HPDE6-E6E7 (cell line): ENCODE data around the gene POLR2M.

Source experiments
- DNase-seq: peaks from one replicate; pipeline ENCODE4 v3.0.0; 2011; ENCODE audit warnings: missing footprints; ENCODE audit errors: extremely low spot score

POLR2M gene

DNA sequence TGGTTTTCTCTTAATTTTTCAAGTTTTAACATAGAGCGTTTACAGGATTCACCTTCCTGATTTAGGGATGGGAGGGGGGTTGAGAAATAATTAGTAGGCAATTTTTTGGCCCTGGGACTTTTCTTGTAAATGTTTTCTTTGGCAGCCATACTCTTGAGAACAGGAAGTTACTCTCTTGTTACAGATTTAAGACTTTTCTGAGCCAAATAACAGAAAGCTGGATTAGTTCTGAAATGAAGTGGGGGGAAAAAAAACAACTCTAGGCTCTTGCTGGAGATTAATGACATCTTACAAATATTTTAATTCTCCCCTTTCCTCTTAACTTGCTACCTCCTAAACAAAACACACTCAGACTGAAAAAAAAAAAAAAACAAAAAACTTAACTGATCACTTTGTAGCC is 13.8 kb upstream of the POLR2M start:
- no peak for DNase-seq

- no peak for DNase-seq
Measured at GRCh38 chr15:57694279-57694678, 12.2 kb upstream of the POLR2M start.

- DNase-seq: no peak
Measured at GRCh38 chr15:57696146-57696545, 10.4 kb upstream of the POLR2M start.

GRCh38 chr15:57697588-57697987 is 8.9 kb upstream of the POLR2M start:
- no peak for DNase-seq

- DNase-seq: no peak
Measured at GRCh38 chr15:57698243-57698642, 8.3 kb upstream of the POLR2M start.

DNA sequence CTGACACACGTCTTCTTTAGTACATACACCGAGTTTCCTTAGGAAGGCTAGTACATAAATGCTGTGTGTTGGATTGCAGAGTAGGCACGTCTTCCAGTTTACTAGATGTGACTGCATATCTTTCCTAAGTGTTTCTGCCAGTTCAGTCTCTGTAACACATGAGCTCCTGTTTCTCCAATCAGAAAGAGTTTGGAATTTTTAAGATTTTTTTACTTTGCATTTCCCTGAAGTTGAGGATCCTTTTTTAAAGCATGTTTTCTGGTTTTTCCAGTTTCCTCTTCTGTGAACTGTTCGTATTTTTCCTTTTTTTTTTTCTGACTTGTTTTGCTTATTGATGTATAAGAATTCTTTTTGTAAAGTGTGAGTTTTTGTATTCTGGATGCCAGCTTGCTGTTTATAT is 7.5 kb upstream of the POLR2M start:
- no peak for DNase-seq

GRCh38 chr15:57703387-57703786 is 3.1 kb upstream of the POLR2M start:
- DNase-seq: no peak

DNA sequence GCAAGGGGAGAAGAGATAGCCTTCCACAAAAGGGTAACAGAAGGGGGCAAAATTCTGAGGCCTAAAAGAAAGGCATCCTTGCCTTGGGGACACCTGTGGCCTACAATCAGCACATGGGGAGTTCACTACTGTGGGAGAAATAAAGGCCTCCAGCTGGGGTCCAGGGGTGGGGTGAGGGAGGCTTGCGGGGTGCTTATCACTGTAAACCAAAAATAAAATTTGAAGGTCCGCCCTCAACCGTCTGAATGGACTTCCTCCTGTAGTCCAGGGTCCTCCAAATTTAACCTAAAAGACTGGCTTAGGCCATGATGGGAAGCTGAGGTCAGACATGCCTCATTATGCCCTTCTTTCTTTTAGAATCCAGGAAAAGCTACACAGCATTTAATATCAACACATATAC is 2.1 kb upstream of the POLR2M start:
- DNase-seq: no peak

DNA sequence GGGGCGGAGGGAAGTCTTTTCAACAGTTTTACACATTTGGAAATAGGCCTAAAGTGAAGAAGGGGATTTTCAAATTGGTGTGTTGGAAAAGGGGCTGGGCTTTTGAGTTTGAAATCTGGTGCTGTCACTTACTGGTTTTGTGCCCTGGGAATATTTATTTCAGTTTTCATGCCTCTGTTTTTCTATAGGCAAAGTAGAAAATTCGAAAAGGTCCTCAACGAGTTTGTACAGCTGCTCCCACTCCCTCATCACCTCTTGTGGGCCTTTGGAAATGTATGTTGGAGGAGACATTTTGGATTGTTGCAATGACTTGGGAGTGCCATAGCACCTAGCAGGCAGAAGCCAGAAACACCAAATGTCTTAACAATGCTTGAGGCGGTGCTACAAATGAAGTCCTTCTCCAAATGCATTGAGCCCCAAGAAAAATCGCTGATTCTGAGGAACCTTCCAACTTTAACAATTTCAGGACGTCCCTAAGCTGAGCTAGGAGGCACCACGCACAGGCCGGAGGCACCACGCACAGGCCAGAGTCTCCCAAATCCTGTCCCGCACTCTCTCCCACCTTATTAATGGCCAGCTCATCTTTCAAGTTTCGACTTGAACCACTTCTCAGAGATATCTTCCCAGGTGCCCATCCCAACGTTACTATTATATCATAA is 639 bp upstream of the POLR2M start:
- DNase-seq: no peak

- no peak for DNase-seq
Measured at GRCh38 chr15:57708047-57708446, 1.5 kb downstream of the POLR2M start.

GRCh38 chr15:57718309-57718708 is 11.8 kb downstream of the POLR2M start:
- DNase-seq: no peak

DNA sequence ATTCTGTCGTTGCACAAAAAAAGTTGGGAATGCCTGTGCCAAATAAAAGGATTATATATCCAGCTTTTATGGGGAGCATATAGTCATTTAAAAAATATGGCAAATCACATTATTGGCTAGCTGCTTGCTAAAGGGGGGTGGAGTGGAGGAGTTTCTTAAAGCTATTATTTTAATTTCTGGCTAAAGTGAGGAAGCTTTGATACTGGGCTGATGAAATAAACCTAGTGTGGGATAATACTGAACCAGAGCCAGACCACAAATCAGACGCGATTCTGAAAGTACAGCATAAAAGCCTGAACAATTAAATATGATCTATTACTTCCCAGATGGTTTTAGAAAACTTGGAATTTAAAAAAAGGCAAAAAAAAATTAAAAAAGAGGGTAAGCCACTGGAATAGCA is 14.4 kb downstream of the POLR2M start:
- DNase-seq: no peak

- DNase-seq: no peak
Measured at GRCh38 chr15:57726411-57726810, 19.9 kb downstream of the POLR2M start.

DNA sequence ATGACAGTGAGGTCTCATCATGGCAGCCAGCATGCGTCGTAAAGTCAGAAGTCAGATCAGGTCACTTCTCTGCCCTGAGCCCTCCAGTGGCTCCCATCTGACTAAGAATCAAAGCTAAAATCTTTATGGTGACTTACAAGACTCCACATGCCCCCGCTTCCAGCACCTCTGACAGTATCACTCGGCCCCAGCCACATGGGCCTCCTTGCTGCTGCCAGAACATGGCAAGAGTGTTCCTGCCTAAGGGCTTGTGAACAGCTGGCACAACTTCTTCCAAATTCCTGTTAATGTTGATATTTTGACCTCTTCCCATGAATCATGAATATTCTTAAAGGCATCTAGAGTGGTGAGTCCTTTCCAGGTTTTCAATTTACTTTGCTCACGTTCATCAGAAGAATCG is 20.5 kb downstream of the POLR2M start:
- peak; percentile 45 for DNase-seq

DNA sequence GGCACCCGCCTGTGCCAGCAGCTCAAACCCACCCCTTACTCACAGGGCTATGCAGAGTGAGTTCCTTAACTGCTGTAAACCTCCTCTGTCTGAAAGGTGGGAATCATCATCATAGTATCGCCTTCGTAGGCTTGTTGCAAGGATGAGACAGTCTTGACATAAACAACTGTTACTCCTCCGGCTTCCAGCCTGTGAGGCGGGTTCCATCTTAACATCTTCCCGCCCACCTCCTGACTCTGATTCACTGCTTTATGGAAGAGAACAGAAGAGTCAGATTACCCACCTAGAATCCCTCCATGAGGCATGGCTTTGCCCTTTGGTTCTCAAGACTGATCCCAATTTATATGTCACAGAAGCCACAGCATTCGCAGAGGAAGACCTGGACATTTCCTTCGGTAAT is 21.9 kb downstream of the POLR2M start:
- DNase-seq: no peak

- no peak for DNase-seq
Measured at GRCh38 chr15:57730876-57731275, 24.4 kb downstream of the POLR2M start.

- no peak for DNase-seq
Measured at GRCh38 chr15:57731530-57732103, 25.1 kb downstream of the POLR2M start.

DNA sequence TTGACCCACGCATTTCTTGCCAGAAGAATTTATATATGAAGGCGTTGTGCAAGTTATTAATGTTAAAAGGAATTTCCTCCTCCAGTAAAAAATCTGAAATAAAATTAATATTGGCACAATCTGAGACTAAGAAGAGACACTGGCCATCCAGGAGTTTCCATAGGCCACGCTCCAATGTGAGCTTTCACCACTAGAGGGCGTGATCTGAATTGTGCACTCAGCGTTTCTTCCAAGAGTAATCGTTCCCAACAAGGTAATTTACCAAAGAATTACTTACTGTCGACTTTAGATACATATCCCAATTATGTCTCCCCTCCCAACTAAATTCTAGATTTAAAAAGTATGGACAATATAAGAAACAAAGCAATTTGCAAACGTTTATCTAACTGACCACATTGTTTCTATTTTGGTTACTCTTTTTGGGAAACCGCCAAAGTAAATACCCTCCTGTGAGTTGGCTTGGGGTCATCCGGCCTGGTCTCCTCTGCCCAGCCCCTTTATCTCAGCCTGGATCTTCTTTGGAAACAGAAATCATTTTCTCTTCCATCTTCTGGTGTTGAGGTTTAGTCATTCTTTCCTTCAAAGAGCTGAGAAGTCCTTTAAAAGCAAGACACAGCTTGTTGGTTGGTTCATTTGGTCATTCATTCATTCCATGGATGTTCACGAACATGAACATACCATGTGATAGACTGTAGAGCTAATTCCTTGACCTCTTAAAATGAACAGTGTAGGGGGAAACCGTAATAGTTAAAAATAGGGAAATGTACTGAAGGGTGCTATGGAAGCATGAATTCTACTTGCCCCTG is 26.2 kb downstream of the POLR2M start:
- peak; percentile 21 for DNase-seq

DNA sequence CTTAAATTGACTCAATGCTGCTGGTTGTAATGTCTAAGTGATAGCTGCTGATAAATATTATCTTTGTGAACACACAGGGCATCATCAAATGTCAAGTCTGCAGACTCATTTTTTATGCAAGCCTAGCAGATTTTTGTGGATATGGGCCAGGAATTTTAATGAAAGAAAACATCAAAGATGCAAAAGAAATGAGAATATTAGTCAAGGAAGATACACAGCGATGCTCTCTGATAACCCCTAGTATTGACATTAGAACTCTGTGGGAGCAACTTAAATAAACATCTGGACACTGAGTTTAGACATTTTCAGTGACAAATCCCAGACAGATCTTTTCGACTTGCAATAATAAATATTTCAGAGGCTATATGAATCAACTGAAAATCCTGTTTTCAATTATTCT is 28.3 kb downstream of the POLR2M start:
- DNase-seq: no peak

GRCh38 chr15:57735431-57735830 is 28.9 kb downstream of the POLR2M start:
- no peak for DNase-seq

DNA sequence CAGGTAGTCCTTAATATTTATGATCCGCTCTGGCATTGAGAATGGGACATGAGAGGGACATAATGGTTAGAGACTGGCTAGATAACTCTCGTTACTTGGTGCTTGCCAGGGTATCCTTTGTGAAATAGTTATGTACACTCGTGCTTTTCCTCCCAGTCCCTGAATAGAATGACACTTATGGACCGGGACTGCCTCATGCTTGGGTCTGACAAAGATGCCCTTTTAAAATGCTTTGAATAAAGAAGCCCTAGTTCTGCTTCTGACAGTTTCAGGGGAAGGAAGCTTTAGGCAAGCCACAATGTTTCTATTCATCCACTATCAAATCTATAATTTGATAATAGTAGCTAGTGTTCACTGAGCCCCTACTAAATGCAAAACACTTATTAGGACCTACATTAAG is 29.4 kb downstream of the POLR2M start:
- DNase-seq: no peak

- DNase-seq: no peak
Measured at GRCh38 chr15:57736591-57736990, 30.1 kb downstream of the POLR2M start.

GRCh38 chr15:57738734-57739237 is 32.3 kb downstream of the POLR2M start:
- DNase-seq: no peak
